Heart right ventricle (tissue), 16 donors: Measurements from ENCODE around the gene MFRP. TPM values are rescaled to one million over a fixed set of nuclear protein-coding genes. Genes with fewer than 3 reads are reported as not detected.

Experiments used
- ATAC-seq, 8 donors: fragments of 200-7000 bp; cut with Tn5 transposase; one replicate each; pipeline ENCODE4 v1.9.1; 2020; ENCODE audit warnings: mild to moderate bottlenecking in 8 of 8, moderate library complexity in 8 of 8, moderate number of reproducible peaks in 1 of 8
- DNase-seq, 2 donors: peaks; one replicate each; pipeline ENCODE4 v3.0.0-alpha.2; 2020
- H3K27ac ChIP-seq, 10 donors: fragments of 200-600 bp; sonication (generic) in 2 of 10; one replicate each; pipeline versions ENCODE4 v1.5.0 to v1.8.0; 2020 to 2022; ENCODE audit warnings: mild to moderate bottlenecking in 3 of 10
- H3K27me3 ChIP-seq, 7 donors: fragments of 200-600 bp; one replicate each; pipeline ENCODE4 v1.8.0; 2021 to 2022; ENCODE audit warnings: mild to moderate bottlenecking in 2 of 7
- H3K36me3 ChIP-seq, 9 donors: fragments of 200-600 bp; sonication (generic) in 1 of 9; one replicate each; pipeline versions ENCODE4 v1.5.0 to v1.8.0; 2020 to 2022; ENCODE audit warnings: mild to moderate bottlenecking in 2 of 9
- H3K4me1 ChIP-seq, 9 donors: fragments of 200-600 bp; sonication (generic) in 1 of 9; one replicate each; pipeline versions ENCODE4 v1.5.0 to v1.8.0; 2020 to 2022; ENCODE audit warnings: mild to moderate bottlenecking in 4 of 9
- H3K4me3 ChIP-seq, 10 donors: fragments of 200-600 bp; sonication (generic) in 2 of 10; one replicate each; pipeline versions ENCODE4 v1.5.0 to v1.8.0; 2020 to 2022; ENCODE audit warnings: mild to moderate bottlenecking in 7 of 10, moderate library complexity in 2 of 10
- H3K9me3 ChIP-seq, 11 donors: fragments of 200-600 bp in 10 of 11; sonication (generic) in 2 of 11; one replicate each; pipeline versions ENCODE4 v1.5.0 to v1.8.0; 2013 to 2022; ENCODE audit warnings: mild to moderate bottlenecking in 2 of 11, control low read depth in 1 of 11, moderate library complexity in 1 of 11
- WGBS, 2 donors: extraction: QIAGEN DNeasy Blood & Tissue Kit; methylation state at CpG; one replicate each; pipeline ENCODE4 v1.1.7; 2013; ENCODE audit warnings: inconsistent platforms in 1 of 2; 5-methylcytosine and 5-hydroxymethylcytosine counted together
- intact Hi-C, 10 donors: fragments of 100-400 bp; cut with DNase I; formaldehyde crosslinking; loops; one replicate each; pipeline versions ENCODE4 v1.11.1 to v1.14.2; 2022
- polyA plus RNA-seq, 2 donors: library from polyadenylated mRNA; stranded (reverse); fragments of 200-250 nt; gene quantifications; one replicate each; pipeline ENCODE4 v1.2.3, GENCODE V29; 2013
- total RNA-seq, 10 donors: library from RNA; stranded (reverse); fragmentation: NEBNext Ultra II Directional in 3 of 10; extraction: Animal tissue kit (Norgen Biotek cat#: 25700) in 3 of 10; gene quantifications; one replicate each; pipeline versions ENCODE4 v1.2.1 to v1.2.4, GENCODE V29; 2021 to 2023
- TF ChIP-seq, protein P1 (sequence below), 9 donors: fragments of 200-600 bp; sonication (generic) in 2 of 9; IDR thresholded peaks; one replicate each; pipeline versions ENCODE4 v1.5.0 to v1.8.0; 2021 to 2022; ENCODE audit warnings: antibody characterized with exemption in 9 of 9, mild to moderate bottlenecking in 5 of 9, moderate library complexity in 1 of 9
- donor health status: Arrhythmogenic right ventricular cardiomyopathy.
- donor health status: ischemic (EF 13 %, LVEDD 7.1; RV severe dilation, severe dysfunction).
- donor health status: healthy with polysubstance abuse.
- donor health status: DM: no; HTN: yes; CAD: no.
- donor health status: DM: no; HTN: no; CAD: no.
- donor health status: ischemic (EF 25% LVEDD 6.9; RV normal size, moderate dysfunction).
- donor health status: ischemic (EF 25% LVEDD 5.7; RV mildly dilated, moderate dysfunction).
- donor health status: healthy.
- donor health status: DM: yes; HTN: yes; CAD: no.
- donor health status: Ischemic cardiomyopathy.
- donor health status: ischemic (EF 35%, LVEDD 5.7; RV mildly dilated, moderate dysfunction).
- donor health status: nonischemic (EF 11% LVEDD 7.7; RV severe dilation, severe dysfunction).
- donor health status: DM: yes; HTN: yes; CAD: no.
- donor health status: PGD.
- donor health status: ischemic (EF 29% LVEDD 5.4; RV normal size, mild dysfunction).
- donor health status: nonischemic (EF 23%, LVEDD 6.1; RV moderate dilation, normal function).

MFRP gene
- total and polyA plus RNA-seq, 12 donors = 0.04 TPM; not detected in 11

DNA sequence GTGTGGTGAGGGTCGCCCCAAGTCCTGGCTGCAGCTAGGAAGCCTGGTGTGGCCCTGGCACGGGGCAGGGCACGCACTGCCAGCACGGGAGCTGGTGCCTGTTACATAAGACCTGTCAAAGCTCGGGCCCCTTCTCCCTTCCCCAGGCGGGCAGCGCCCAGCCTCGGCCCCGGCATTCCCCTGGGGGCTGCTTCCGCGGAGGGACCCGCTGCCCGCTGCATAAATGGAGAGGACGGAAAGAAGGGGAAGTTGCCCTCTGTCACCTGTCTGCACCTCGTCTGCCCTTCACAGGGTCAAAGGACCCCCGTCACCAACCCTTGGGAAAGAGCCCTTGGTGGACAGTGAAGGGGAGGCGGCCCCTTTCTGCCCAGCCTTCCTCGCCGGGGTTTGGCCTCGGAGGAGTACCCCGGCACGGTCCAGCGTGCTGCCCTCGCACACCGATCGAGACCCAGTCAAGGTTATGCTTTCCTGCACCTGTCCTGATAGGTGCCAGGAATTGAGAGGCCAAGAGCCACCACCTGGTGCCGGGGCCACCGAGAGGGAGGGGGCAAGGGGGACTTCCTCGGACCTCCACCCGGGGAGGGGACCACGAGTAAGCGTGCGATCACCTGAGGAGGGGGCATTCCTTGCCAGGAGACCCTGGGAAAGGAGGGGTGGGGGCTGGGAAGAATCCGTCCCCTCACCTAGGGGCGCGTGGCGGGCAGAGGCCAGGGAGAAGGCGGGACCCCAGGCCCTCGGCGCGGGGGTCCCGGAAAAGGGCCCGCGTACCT, 16.8 kb upstream of the MFRP start:
- Histone ChIP-seq H3K27ac (peak overlapping the region; percentile 80 to 98 (median 92)), H3K4me3 (peak overlapping the region; percentile 47 to 65 (median 59)), H3K4me1 (peaks cover 20 to 90% (median 60%) of the 10 kb centered on the region in 9 donors), H3K36me3 (peaks cover 0 to 22% (median 5%) of the 10 kb centered on the region in 9 donors), H3K9me3 (no peaks in the 10 kb centered on the region), H3K27me3 (peaks cover 0 to 47% (median 0%) of the 10 kb centered on the region in 7 donors)
- 30 to 32% methylated on average over 44 of the region's 44 CpGs for WGBS, 2 donors
- DNase-seq = no peak
- ATAC-seq = peak in 6 of 8 donors; percentile 3 to 50 (median 34)
- TF ChIP-seq, protein P1, sequence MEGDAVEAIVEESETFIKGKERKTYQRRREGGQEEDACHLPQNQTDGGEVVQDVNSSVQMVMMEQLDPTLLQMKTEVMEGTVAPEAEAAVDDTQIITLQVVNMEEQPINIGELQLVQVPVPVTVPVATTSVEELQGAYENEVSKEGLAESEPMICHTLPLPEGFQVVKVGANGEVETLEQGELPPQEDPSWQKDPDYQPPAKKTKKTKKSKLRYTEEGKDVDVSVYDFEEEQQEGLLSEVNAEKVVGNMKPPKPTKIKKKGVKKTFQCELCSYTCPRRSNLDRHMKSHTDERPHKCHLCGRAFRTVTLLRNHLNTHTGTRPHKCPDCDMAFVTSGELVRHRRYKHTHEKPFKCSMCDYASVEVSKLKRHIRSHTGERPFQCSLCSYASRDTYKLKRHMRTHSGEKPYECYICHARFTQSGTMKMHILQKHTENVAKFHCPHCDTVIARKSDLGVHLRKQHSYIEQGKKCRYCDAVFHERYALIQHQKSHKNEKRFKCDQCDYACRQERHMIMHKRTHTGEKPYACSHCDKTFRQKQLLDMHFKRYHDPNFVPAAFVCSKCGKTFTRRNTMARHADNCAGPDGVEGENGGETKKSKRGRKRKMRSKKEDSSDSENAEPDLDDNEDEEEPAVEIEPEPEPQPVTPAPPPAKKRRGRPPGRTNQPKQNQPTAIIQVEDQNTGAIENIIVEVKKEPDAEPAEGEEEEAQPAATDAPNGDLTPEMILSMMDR (IDR thresholded peaks at IDR 0.05) = no peak
- intact Hi-C loops = no loop called here

DNA sequence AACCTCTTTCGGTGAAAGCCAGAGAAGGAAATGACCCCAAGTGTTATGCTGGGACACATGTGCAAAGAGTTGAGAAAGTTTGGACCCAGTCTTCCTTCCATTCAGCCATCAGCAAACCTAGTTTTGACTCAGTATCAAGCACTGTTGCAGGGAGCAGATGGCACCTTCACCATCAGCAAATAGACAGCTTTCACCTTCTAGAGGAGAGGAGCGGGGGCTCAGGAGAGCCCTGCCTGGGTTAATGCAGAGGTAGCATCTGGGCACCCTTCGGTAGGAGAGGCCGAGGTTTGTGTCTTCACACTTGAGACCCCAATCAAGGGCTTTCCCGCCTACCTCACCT, 16.2 kb upstream of the MFRP start:
- peak overlapping the region; percentile 47 to 65 (median 59) for H3K4me3 ChIP-seq
- peak overlapping the region; percentile 80 to 98 (median 92) for H3K27ac ChIP-seq
- H3K36me3 ChIP-seq = peaks cover 0 to 27% (median 7%) of the 10 kb centered on the region in 9 donors
- no peaks in the 10 kb centered on the region for H3K9me3 ChIP-seq
- H3K27me3 ChIP-seq = peaks cover 0 to 47% (median 0%) of the 10 kb centered on the region in 7 donors
- ATAC-seq = peak in 3 of 8 donors; percentile 0 to 1 (median 1)
- peaks cover 15 to 84% (median 54%) of the 10 kb centered on the region in 9 donors for H3K4me1 ChIP-seq
- TF ChIP-seq, protein P1 (IDR thresholded peaks at IDR 0.05) = no peak
- intact Hi-C loops = no loop called here
- 47 to 54% methylated on average over 5 of the region's 5 CpGs for WGBS, 2 donors
- DNase-seq = no peak

DNA sequence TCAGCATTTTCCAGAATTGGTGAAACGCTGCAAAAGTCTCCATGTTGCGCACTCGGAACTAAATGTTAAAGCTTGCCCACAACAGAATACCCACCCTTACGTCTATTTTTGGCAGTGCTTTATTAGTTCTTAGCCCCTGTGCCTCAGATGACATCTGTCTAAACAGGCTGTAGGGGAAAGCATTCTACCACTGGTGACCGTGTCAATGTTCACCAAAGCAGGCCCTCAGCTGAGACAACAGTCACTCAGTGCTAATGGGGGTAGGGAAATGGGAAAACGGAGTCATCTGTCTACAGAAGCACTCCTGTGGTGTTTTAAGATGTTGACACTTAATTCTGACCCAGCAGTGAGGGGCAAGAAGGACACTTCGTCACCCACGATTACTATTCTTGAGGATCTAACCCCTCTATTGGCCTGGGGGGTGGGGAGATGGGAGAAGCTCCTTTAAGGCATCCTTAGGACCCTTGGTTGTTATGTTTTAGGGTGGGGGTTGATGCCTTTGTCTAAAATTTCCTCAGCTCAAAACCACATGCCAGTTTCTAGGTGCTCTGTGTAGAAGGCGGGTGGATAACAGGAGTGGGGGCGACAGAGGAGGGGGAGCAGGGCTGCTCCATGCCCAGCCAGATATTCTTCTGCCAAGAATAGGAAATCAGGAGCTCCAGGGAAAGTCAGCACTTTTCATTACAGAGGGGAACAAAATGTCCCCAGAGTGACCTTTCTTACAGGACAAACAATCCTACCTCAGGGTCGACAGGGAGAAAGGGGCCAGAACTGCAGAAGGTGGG, 15.6 kb upstream of the MFRP start:
- TF ChIP-seq, protein P1 (IDR thresholded peaks at IDR 0.05) = no peak
- Histone ChIP-seq H3K4me3 (peak overlapping the region in 9 of 10 donors; percentile 47 to 65 (median 59)), H3K9me3 (no peaks in the 10 kb centered on the region), H3K4me1 (peaks cover 15 to 83% (median 48%) of the 10 kb centered on the region in 9 donors), H3K27me3 (peaks cover 0 to 42% (median 0%) of the 10 kb centered on the region in 7 donors), H3K36me3 (peaks cover 0 to 33% (median 7%) of the 10 kb centered on the region in 9 donors), H3K27ac (peak overlapping the region; percentile 80 to 98 (median 92))
- DNase-seq = no peak
- intact Hi-C loops = no loop called here
- ATAC-seq = peak in 4 of 8 donors; percentile 24 to 40 (median 33)
- 40 to 54% methylated on average over 11 of the region's 11 CpGs for WGBS, 2 donors

DNA sequence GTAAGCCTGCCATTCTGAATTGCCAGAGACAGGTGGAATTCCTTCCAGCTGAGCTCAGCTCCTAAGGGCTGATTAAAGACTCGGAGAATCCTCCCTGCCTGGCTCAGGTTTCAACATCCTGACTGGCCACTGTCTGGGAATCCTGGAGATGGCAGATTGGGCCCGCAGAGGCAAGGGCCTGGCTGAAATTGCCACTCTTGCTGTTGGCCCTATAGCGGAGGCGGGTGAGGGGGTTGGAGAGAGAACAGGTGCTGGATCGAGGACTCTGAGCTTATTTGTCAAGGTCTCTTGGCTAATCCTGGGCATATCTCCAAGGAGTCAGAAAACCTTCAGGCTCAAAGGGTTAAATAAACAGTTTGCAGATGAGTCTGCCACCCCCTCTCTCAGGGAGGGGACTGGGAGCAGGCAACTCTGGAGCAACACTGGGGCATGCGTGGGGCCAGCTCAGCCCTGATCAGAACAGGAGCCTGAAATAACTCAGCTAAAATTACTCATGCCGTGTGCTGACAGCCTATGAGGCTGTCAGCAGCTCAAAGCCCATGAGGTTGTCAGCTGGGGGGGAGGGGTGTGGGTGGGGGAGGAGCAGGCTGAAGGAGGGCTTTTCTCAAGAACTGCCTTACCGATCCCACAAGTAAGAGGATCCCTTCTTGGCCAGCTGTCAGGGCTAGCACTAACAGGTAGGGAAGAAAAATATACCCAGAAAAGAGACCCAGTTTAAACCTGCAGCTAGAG, 14.7 kb upstream of the MFRP start:
- peak; percentile 65 to 70 for DNase-seq
- 18 to 35% methylated on average over 8 of the region's 8 CpGs for WGBS, 2 donors
- H3K4me1 ChIP-seq = peaks cover 15 to 83% (median 39%) of the 10 kb centered on the region in 9 donors

More for the DNA sequence above, 14.7 kb upstream of the MFRP start:
- peak; percentile 62 to 85 (median 80) for ATAC-seq
- intact Hi-C loops = no loop called here
- Histone ChIP-seq H3K27me3 (peaks cover 0 to 39% (median 0%) of the 10 kb centered on the region in 7 donors), H3K36me3 (peaks cover 0 to 33% (median 7%) of the 10 kb centered on the region in 9 donors), H3K9me3 (no peaks in the 10 kb centered on the region), H3K27ac (peak overlapping the region; percentile 80 to 98 (median 92)), H3K4me3 (peak overlapping the region in 8 of 10 donors; percentile 47 to 65 (median 60))
- TF ChIP-seq, protein P1 (IDR thresholded peaks at IDR 0.05) = no peak
